CD4-positive, alpha-beta T cell treated with Interleukin-15 for 4 hours (primary cell): ENCODE measurements around the gene PIGU.

Experiments used
- DNase-seq: peaks from one replicate; pipeline ENCODE4 v3.0.0-alpha.2; 2020; ENCODE audit warnings: low spot score

The PIGU gene

DNA sequence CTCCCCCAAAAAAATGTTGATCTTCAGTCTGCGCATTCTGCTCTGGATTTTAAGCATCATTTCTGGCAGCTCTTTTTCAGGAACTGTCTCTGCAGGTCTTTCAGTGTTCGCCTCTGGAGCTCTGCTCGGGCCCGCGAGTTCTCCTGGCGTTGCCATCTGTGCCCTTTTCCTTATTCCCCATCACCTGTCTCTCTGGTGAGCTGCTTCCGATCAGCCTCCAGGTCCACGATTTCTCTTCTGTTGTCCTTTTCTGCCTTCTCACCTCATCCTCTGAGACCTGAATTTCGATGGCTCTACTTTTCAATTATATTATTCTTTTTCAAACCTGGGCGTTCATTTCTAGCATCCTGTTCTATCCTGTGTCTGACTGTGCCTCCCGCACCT is 119.0 kb downstream of the PIGU start:
- no peak for DNase-seq

DNA sequence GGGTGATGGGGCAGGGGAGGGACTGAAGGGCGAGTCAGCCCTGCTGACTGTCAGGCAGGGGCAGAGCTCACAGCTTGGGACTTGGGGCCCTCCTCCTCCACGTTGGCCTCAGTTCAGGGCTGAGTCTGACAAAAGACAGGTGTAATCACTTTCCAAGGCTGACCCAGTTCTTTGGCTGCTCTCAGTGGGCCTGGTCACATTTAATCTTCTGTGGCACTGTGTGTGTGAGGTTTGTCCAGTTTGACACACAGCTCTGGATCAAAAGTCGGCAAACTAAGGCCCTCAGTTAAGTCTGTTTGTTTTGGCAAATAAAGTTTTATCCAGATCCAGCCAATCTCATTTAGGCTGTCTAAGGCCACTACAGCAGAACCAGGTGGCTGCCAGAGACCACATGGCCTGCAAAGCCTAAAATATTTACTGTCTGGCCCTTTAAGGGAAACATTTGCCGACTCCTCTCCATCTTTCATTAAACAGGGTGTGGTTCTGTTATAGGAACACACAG is 123.5 kb downstream of the PIGU start:
- no peak for DNase-seq

DNA sequence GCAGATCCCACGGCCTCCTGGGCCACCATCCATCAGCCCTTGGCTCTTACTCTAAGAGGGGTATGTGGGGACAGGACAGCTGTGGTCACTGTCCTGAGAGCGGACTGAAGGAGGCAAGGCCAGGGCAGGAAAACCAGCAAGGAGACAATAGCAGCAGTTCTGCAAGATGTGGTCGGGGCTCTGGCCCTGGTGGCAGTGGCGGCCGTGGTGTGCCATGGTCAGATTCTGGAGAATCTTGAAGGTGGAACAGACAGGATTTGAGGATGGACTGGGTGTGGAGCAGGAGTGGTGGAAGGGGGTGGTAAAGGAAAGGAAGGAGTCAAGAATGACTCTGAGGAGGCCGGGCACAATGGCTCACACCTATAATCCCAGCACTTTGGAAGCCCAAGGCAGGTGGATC is 124.3 kb downstream of the PIGU start:
- no peak for DNase-seq

DNA sequence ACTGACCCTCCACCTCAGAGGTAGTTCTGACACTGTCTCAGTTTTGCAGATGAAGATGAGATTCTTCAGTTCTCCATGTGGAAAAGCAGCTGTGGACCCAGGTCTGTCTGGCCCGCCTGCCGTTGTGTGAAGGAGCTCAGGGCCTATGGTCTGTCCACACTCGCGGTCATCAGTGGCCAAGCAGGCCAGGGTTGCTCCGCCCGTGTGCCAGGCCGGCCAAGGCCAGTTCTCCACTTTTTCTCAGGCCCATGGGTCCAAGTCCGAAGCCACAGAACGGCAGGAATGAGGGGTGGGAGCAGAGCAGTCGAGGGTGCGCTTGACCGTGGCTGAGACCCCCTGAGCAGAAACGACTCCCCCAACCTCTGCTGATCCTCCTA is 127.0 kb downstream of the PIGU start:
- no peak for DNase-seq

DNA sequence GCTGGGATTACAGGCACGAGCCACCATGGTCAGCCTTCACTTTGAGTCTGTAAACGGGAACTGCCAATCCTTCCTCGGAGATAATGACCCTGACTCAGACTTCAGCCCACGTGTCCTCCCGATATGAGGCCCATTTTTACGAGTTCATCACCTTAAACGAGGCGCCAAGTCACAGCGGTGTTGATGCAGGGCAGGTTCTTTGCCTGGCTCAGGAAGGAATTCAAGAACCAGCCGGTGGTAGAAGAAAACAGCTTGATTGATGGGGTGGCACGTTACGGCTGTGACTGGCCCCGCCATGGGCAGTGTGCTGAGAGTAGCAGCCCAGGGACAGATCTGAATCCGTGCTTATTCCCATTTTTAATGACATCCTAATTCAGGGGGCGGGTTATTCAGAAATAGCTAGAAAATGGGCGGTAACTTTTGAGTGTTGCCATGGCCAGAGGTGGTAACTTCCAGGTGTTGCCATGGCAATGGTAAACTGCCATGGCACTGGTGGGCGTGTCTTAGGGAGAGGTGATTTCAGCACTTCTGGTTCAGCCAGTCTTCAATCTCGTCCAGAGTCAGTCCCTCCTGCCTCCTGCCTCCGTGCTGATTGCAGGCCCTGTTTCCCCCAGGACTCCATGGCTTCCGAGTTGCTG is 127.5 kb downstream of the PIGU start:
- no peak for DNase-seq

DNA sequence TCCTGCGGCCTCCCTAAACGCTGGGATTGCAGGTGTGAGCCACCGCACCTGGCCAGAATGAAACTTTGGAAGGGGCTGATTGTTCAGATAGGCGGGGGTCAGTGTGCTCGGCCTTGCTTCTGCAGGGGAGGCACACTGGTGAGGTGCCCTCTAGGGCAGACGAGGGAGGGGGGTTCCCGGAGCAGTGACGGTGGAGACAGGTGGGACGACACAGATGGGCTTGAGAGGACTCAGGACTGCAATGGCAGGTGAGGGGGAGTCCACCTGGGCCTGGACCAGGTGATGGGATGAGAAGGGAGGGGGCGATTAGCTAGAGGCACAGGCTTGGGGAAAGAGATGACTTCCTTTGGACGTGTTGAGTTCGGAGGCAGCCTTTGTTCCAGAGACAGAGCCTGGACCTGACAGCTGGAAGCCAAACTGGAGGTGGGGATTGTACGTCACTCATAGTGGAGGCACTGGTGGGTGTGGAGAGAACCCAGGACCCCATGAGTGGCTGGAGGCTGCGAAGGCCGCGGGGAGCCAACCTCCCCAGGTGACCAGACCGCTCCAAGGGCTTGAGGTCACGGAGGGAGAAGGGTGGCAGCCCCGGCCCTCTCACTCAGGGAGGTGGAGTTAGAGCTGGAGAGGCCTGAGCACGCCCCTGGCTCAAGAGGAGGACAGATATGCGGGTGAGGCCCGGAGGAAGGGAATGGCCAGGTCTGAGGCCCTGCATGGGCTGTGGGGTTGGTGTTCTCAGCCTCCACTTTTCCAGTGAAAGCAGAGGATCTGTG is 128.9 kb downstream of the PIGU start:
- no peak for DNase-seq

DNA sequence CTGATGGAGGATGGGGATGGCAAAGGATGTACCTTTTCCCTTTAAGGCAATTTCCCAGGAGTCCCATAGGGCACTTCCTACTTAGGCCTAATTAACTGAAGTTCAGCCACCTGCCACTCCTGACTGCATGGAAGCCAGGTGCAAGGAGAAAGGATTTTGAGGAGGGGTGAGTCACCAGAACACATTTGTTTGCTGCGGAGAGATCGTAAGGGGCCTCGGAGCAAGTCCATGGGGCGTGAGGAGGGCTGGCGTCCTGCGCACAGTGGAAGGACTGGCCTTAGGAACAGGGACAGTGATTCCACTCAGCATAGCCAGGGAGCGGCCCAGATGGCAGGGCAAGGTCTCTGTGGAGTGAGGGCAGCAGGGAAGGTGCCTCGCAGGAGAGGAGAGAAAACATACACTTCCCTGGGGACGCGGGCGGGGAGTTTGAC is 130.1 kb downstream of the PIGU start:
- DNase-seq = no peak

DNA sequence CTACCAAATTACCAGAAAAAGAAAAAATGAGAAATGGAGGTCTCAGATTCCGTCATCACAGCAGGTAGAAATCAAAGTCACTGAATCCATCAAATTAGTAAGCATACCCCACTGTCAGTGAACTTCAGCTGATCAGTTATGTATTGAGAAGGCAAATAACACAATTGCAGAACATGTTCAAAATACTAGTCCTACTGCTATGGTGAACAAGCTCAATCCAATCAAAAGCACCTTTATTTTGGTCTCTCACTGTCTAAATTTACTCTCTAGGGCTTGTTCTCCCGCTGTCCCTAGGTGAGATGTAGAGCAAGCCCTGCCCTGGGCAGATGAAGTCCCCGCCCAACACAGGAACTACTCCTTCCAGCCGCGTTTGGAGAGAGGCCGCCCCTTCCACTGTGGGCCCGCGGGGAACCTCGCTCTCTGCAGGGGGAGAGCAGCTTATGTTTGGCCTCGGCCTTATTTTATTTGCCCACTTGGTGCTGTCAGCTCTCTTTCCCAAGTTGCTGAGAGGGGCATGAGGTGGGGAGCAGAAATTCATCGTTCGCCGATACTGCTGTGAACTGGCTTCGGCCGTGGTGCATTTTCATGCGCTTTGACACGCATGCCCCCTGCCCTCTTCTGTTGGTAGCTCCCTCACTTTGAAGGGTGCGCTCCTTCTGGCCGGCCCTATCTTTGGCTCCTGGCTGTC is 132.6 kb downstream of the PIGU start:
- peak; percentile 25 for DNase-seq

DNA sequence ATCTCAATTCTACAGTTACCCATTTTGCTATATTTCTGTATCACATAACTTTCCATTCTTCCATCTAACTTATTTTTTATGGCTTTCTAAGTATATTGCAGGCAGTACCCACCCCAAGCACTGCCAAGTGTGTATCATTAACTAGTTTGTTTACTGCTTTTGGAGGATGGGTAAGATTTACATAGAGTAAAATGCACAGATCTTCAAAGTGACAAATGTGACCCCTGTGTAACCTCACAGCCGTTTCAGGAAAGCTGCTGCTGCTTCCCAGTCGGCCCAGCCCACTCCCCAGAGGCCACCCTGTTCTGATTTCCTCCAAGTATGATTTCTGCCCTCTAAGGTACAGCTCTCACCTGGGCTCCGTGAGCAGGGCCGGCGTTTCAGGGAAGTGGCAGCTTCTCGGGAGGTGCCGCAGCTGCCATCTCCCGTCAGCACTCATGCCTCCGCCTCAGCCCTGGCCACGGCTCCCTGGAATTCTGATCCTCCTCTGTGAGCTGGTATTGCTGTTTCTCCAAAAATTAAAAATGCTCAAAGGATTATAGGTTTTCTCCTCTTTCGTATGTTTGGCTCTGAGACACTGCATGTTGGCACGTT is 133.3 kb downstream of the PIGU start:
- no peak for DNase-seq

DNA sequence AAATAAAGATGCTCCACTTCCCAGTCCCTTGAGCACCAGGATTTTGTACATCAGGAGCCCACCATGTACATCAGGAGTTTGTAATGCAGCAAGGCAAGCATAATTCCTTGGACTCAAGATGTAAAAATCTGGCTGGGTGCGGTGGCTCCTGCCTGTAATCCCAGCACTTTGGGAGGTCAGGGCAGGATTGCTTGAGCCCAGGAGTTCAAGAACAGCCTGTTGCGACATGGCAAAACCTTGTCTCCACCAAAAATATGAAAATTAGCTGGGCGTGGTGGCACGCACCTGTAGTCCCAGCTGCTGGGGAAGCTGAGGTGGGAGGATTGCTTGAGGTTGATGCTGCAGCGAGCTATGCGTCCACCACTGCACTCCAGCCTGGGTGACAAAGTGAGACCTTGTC is 134.5 kb downstream of the PIGU start:
- no peak for DNase-seq

DNA sequence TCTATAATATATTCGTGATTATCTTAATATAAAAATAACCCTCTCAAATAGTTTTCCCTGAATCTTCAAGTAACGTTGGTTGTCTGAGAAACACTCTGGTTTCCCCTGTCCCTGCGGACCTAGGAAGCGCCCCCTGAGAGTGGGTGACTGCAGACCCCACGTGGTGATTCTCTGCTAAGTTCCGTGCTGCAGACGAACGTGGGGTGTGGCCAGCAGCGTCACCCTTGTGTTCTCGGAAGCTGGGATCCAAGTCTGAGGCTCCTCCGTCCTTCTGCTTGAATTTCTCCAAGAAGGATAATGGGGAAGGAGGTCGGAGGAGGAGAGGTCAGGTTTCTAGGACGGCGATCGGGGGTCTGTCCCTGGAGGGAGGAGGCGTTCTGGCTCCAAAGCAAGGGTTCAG is 135.0 kb downstream of the PIGU start:
- no peak for DNase-seq

DNA sequence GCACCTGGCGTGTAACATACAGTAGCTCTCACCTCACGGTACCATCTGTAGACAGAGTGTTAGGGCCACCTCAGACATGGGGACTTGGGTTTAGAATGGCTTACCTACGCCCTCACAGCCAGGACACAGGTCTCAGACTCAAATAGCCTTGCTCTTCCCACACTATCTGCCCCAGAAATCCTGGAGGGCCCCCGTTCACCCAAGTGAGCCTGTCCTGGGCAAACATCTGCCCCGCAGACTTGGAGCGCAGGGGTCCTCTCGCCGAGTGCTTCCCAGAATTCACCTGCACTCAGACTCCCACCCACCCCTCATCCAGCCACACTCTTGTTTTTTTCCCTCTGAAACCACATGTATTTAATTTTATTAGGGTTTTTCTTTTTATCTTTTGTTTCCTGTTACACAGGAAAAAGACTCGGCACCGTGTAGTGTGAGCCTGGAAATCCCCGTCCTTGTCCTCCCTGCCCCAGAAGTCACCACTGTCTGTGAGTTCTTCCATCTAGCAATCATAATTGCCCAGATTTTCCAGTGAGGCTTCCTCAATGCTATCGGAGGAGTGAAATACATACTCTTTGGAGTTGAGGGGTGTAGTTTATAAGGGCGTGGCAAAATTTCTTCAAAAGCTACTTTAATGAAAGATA is 135.5 kb downstream of the PIGU start:
- peak; percentile 41 for DNase-seq

DNA sequence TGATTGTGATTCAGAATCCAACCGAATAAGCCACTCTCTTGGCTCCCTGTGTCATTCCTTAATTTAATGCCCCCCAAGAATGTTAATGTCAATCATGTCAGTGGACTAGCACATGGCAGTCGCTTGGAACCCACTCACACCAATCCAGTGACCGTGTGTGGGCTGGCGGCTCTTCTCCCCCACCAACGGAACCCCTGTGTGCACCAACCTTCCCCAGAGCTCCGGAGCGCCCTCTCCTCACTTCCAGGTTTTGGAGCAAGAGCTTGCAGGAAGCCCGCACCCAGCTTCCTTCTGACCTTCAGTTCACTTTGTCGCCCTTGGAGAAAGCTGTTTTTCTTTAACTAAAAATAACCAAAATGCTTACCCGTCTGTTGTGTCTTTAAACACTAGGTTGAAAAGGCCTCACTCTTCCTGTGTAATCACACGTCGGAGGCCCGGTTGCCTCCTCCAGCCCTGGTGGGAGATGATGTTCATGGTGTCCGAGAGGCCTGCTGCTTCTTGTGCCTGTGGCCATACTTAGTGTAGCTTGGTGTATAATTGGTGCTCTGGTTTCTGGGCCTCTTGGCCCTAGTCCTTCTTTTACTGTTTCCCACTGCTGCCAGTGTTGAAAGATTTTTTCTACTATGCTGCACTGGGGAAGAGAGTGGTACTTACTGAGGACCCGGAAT is 136.2 kb downstream of the PIGU start:
- DNase-seq = no peak

DNA sequence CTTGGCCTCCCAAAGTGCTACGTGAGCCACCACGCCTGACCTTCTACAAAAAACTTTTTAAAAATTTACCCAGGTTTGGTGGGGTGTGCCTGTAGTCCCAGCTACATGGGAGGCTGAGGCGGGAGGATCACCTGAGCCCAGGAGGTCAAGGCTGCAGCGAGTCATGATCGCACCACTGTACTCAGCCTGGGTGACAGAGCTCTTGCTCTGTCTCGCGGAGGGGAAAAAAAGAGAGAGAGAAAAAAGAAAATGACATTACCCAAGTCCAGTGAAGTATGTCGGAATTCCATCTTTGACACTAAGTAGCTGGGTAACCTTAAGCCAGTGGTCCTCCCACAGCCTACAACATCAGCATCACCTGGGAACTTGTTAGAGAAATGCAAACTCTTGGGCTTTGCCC is 137.1 kb downstream of the PIGU start:
- no peak for DNase-seq

DNA sequence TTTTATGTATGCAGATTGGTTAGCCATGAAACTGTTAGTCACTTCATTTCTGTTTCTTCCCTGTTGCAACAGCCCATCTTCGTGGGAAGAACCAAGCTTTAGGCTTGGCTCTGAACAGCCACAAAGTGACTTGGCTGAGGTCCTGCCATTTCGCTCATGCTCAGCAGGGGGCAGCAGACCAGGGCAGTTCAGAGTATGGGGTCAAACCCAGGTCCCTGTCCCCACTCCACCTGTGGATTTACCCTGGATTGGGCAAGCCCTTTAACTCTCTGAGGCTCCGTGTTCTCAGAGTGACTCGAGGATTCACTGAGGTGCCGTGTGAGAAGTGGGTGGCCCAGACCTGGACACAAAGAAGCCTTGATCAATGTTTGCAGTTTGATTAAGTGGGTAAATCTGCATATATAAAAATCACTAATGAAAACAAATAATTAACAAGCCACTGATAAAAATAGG is 138.2 kb downstream of the PIGU start:
- peak; percentile 59 for DNase-seq

DNA sequence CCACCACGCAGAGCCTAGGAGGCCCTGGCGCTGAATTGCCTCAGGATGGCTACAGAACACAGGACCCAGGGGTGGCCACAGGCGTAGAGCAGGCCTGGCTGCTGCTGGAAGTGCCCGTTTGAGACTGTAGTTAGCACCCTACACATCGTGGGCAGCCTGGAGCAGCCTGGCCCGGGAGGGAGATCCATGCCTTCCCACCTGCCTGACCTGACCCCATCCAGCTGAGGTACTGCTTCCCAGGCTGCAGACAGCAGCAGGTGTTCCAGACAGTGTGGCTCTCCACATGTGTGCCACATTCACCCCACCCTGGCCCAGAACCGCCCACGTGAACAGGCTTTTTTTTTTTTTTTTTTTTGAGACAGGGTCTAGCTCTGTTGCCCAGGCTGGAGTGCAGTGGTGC is 139.2 kb downstream of the PIGU start:
- DNase-seq = no peak

DNA sequence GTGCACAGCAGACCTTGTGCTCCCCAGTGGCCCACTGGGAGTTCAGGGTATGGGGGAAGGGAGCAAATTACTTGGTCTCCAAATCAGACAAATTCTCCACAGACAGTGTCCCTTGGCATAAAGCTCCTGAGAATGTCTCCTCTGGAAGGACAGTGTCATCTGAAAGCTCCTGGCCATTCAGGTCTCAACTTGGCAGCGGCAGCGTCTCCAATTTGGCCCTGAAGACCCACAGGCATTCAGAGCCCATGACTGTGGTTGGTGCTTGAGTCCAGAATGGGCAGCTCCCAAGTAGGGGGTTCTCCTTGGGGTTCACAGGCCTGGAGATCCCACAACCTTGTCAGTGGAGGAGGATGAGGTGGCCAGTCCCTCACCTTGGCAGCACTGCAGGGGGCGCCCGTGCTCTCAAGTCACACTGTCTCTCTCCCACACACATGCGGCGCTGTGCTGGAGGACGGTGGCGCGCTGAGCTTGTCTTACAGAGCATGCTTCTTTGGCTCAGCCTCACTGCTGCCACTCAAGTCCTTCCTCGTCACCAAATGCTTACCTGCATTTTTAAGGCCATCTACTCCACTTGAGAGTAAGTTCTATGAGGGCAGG is 140.0 kb downstream of the PIGU start:
- DNase-seq = peak; percentile 41

DNA sequence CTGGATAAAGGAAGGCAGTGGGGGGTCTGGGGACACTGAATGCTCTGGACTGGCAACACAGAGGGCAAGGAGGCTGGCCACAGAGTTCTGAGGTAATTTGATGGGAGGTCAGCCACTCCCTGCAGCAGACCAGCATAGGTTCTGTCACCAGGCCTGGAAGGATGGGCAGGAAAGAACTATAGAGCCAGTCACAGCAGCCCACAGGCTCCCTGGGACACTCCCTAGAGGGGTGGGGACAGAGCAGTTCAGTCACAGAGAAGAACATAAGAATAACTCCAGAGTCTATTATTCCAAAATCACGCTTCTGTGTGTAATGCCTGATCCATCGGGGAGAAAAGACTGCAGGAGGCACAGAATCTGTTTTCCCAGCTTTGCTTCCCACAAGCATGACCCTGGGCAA is 141.0 kb downstream of the PIGU start:
- DNase-seq = no peak

DNA sequence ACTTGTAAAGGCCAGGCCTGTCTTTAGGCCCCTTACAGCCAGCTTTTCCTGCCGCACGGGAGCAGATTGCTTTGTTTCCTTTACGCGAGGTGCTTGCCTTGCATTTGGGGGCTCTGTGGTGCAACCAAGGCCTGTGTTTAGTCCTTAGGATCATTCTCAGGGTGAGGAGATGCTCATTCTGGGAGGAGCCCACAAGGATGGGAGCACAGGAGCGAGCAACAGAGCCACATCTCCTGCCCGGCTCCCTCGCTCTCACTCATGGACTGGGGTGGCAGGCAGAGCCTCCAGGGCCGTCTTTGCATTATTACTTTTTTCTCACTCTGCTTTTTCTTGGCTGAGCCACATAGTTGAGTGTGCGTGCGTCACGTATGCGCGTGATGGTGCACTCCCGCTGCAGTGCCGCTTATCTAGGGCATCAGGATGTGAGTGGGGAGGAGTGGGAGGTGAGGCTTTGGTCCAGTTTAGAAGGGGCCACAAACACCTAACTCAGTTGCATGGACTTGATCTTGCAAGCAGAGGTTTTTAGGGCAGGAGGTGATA is 141.5 kb downstream of the PIGU start:
- DNase-seq = no peak

DNA sequence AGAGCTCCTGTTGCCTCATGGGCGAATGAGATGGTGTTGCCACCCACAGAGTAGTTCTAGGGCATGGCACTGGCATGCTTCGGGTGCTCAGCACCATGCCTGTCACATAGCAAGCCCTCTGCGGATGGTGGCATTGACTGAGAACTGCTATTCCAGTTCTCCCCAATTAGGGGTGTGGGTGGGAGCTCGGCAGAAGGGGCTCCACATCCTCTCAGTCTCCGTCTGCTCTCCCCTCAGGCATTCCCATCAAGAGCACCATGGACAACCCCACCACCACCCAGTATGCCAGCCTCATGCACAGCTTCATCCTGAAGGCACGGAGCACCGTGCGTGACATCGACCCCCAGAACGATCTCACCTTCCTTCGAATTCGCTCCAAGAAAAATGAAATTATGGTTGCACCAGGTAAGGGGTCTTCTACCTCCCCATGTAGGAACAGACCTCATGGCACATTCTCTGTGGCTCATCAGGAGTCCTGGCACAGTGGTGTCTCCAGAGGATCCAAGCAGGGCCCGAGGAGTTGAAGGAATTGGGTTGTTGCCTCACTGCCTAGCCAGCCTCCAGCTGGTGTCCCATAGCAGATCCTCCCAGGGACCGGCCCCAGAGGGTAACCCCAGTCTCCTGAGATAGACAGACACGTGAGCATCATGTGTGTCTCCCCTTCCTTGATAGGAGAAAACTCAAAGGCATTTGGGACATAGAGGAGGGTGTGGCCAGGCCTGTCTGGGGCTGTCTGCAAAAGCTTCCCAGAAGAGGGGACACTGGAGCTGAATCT is 142.3 kb downstream of the PIGU start:
- no peak for DNase-seq
